Suprapubic skin (tissue), 4 donors: ENCODE results near the gene PALMD. TPM values are rescaled to one million over a fixed set of nuclear protein-coding genes. Genes with fewer than 3 reads are reported as not detected.
A peak's percentile ranks its signal among the peaks of the same experiment; 100 is the strongest.

Source experiments
- DNase-seq, 2 donors: peaks; one replicate each; pipeline ENCODE4 v3.0.0-alpha.2; 2019; ENCODE audit warnings: low spot score in 2 of 2
- H3K27ac ChIP-seq: fragments of 200-600 bp; sonication (generic); one replicate; pipeline ENCODE4 v1.5.1; 2019
- H3K27me3 ChIP-seq: fragments of 200-600 bp; sonication (generic); one replicate; pipeline ENCODE4 v1.5.1; 2019
- H3K36me3 ChIP-seq: fragments of 200-600 bp; sonication (generic); one replicate; pipeline ENCODE4 v1.5.1; 2019
- H3K4me1 ChIP-seq: fragments of 200-600 bp; sonication (generic); one replicate; pipeline ENCODE4 v1.5.1; 2019
- H3K4me3 ChIP-seq: fragments of 200-600 bp; sonication (generic); one replicate; pipeline ENCODE4 v1.5.1; 2019; ENCODE audit warnings: mild to moderate bottlenecking
- H3K9me3 ChIP-seq: fragments of 200-600 bp; sonication (generic); one replicate; pipeline ENCODE4 v1.5.1; 2019
- EP300 ChIP-seq: sonication (generic); formaldehyde crosslinking; IDR thresholded peaks from one replicate; pipeline ENCODE4 v1.6.1; 2017; ENCODE audit warnings: antibody characterized with exemption
- POLR2A ChIP-seq, 2 donors: fragments of 450-650 bp; IDR thresholded peaks; one replicate each; pipeline ENCODE4 v1.6.1; 2017; ENCODE audit warnings: antibody characterized with exemption in 2 of 2, mild to moderate bottlenecking in 2 of 2, moderate library complexity in 2 of 2
- POLR2AphosphoS5 ChIP-seq, 3 donors: sonication (generic); formaldehyde crosslinking; IDR thresholded peaks; one replicate each; pipeline ENCODE4 v1.6.1; 2017; ENCODE audit warnings: antibody characterized with exemption in 3 of 3
- WGBS: methylation state at CpG from one replicate; pipeline ENCODE4 v1.1.5; 2018; 5-methylcytosine and 5-hydroxymethylcytosine counted together
- total RNA-seq, 4 donors: library from RNA; depleted of rRNA; stranded (reverse); fragments of >200 nt; gene quantifications; one replicate each; pipeline ENCODE4 v1.1.0, GENCODE V29; 2016
- TF ChIP-seq, protein P1 (sequence below), 2 donors: fragments of 200-600 bp in 1 of 2; fragments of 450-650 bp in 1 of 2; sonication (generic) in 1 of 2; IDR thresholded peaks; one replicate each; pipeline ENCODE4 v1.5.1; 2016 to 2019; ENCODE audit warnings: antibody characterized with exemption in 2 of 2, mild to moderate bottlenecking in 1 of 2, moderate library complexity in 1 of 2

The PALMD gene
- total RNA-seq, 4 donors from 2014 or later, result 111 to 183 (median 138) TPM

GRCh38 chr1:99672530-99673213, 26.8 kb downstream of the PALMD start:
- no peaks in the 10 kb centered on the region for H3K27me3 ChIP-seq
- no peaks in the 10 kb centered on the region for H3K9me3 ChIP-seq
- no peak overlapping the region for H3K4me3 ChIP-seq
- 69% methylated on average over 6 of the region's 6 CpGs for WGBS
- H3K27ac ChIP-seq, result peak overlapping the region; percentile 32
- TF ChIP-seq, protein P1, sequence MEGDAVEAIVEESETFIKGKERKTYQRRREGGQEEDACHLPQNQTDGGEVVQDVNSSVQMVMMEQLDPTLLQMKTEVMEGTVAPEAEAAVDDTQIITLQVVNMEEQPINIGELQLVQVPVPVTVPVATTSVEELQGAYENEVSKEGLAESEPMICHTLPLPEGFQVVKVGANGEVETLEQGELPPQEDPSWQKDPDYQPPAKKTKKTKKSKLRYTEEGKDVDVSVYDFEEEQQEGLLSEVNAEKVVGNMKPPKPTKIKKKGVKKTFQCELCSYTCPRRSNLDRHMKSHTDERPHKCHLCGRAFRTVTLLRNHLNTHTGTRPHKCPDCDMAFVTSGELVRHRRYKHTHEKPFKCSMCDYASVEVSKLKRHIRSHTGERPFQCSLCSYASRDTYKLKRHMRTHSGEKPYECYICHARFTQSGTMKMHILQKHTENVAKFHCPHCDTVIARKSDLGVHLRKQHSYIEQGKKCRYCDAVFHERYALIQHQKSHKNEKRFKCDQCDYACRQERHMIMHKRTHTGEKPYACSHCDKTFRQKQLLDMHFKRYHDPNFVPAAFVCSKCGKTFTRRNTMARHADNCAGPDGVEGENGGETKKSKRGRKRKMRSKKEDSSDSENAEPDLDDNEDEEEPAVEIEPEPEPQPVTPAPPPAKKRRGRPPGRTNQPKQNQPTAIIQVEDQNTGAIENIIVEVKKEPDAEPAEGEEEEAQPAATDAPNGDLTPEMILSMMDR (IDR thresholded peaks at IDR 0.05), result no peak
- TF ChIP-seq POLR2AphosphoS5 (IDR thresholded peaks at IDR 0.05), result no peak
- TF ChIP-seq POLR2A (IDR thresholded peaks at IDR 0.05), result no peak
- no peak for TF ChIP-seq EP300
- DNase-seq, result no peak
- peaks cover 33% of the 10 kb centered on the region for H3K4me1 ChIP-seq
- H3K36me3 ChIP-seq, result peaks cover 43% of the 10 kb centered on the region

GRCh38 chr1:99673315-99673714, 27.4 kb downstream of the PALMD start:
- WGBS, result 53% methylated on average over 4 of the region's 5 CpGs
- no peak for TF ChIP-seq POLR2AphosphoS5 (IDR thresholded peaks at IDR 0.05)
- no peak for TF ChIP-seq POLR2A (IDR thresholded peaks at IDR 0.05)
- TF ChIP-seq, protein P1 (IDR thresholded peaks at IDR 0.05), result no peak
- no peak for TF ChIP-seq EP300
- Histone ChIP-seq H3K36me3 (peaks cover 43% of the 10 kb centered on the region), H3K27me3 (no peaks in the 10 kb centered on the region), H3K4me3 (no peak overlapping the region), H3K27ac (no peak overlapping the region), H3K9me3 (no peaks in the 10 kb centered on the region), H3K4me1 (peaks cover 33% of the 10 kb centered on the region)
- no peak for DNase-seq

DNA sequence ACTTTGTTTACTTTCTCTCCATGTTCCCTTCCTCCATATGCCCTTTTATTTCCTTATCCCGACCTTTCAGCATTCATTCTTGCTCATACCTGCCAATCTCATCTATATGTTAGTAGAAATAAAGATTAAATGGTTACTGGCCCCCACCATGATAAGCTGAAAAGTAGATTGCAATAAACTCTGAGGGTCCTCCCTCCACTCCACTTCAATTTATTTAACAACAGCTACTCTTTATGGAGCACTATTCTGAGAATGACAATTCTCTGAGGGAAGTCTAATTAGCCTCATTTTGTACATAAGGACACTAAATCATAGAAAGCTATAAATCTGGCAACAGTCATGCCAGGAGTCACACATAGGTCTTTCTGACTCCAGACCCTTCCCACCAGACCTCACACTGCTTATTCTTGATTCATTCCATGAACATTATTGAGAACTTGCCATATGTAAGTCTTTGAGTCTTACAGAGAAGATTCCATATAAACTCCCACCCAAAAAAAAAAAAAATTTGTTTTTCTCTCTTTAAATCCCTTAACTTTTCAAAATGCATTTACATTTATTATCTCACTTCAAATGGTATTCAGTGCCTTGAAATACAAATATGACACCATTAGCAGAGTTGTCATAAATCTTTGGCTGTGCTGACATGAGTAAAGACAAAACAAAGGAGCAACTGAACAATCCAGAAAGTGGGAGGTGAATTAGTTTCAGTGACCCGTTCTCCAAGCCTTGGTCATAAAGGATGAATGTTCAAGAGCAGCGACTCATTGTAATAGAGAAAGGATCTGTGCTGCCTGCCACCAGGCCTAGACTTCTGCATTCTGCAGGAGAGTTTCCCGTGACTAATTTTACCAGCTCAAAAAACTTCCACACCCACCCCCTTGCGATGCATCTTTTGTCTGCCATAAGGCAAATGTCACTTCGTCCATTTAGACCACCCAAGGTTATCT, 28.5 kb downstream of the PALMD start:
- no peaks in the 10 kb centered on the region for H3K27me3 ChIP-seq
- 78% methylated on average over 6 of the region's 6 CpGs for WGBS
- no peaks in the 10 kb centered on the region for H3K9me3 ChIP-seq
- H3K36me3 ChIP-seq, result peaks cover 43% of the 10 kb centered on the region
- DNase-seq, result no peak
- H3K27ac ChIP-seq, result no peak overlapping the region
- no peak overlapping the region for H3K4me3 ChIP-seq
- peaks cover 33% of the 10 kb centered on the region for H3K4me1 ChIP-seq
- TF ChIP-seq, protein P1 (IDR thresholded peaks at IDR 0.05), result no peak
- no peak for TF ChIP-seq EP300
- no peak for TF ChIP-seq POLR2AphosphoS5 (IDR thresholded peaks at IDR 0.05)
- TF ChIP-seq POLR2A (IDR thresholded peaks at IDR 0.05), result no peak

GRCh38 chr1:99675292-99675691, 29.4 kb downstream of the PALMD start:
- Histone ChIP-seq H3K9me3 (no peaks in the 10 kb centered on the region), H3K36me3 (peaks cover 36% of the 10 kb centered on the region), H3K4me3 (no peak overlapping the region), H3K4me1 (peaks cover 38% of the 10 kb centered on the region), H3K27ac (no peak overlapping the region), H3K27me3 (no peaks in the 10 kb centered on the region)
- no peak for DNase-seq
- TF ChIP-seq POLR2AphosphoS5 (IDR thresholded peaks at IDR 0.05) (no peak), POLR2A (IDR thresholded peaks at IDR 0.05) (no peak), EP300 (no peak)
- TF ChIP-seq, protein P1 (IDR thresholded peaks at IDR 0.05), result no peak

DNA sequence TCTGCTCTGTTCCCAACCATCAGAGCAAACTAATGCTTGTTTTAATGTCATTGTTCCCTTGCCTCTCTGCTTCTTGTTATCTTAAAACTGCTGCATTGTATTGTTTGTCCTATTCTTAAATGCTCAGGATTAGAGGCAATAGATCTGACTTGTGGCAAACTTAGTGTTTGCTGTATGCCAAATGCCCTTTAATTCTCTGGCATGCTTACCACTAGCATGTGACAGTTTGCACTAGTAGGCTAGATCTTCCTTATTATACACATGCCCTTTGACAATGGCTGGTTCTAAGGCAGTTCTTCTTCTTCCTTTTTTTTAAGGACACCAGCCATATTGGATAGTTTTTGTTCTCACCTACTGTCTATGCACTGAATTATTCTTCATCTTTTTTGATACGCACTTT, 30.1 kb downstream of the PALMD start:
- Histone ChIP-seq H3K27me3 (no peaks in the 10 kb centered on the region), H3K9me3 (no peaks in the 10 kb centered on the region), H3K4me1 (peaks cover 40% of the 10 kb centered on the region), H3K4me3 (no peak overlapping the region), H3K27ac (no peak overlapping the region), H3K36me3 (peaks cover 39% of the 10 kb centered on the region)
- WGBS, result 94% methylated on average over 1 of the region's 1 CpG
- no peak for DNase-seq
- TF ChIP-seq, protein P1 (IDR thresholded peaks at IDR 0.05), result no peak
- TF ChIP-seq EP300 (no peak), POLR2A (IDR thresholded peaks at IDR 0.05) (no peak), POLR2AphosphoS5 (IDR thresholded peaks at IDR 0.05) (no peak)
